ENCODE measurements around the gene XIRP2. TPM values are rescaled to one million over a fixed set of nuclear protein-coding genes. Genes with fewer than 3 reads are reported as not detected.

Gene XIRP2
- total and polyA plus RNA-seq, 10 of the 15 experiments (the other 5 are each of a cell fraction or from before 2014, with no cell fraction given): 0.03 TPM; not detected in 9

DNA sequence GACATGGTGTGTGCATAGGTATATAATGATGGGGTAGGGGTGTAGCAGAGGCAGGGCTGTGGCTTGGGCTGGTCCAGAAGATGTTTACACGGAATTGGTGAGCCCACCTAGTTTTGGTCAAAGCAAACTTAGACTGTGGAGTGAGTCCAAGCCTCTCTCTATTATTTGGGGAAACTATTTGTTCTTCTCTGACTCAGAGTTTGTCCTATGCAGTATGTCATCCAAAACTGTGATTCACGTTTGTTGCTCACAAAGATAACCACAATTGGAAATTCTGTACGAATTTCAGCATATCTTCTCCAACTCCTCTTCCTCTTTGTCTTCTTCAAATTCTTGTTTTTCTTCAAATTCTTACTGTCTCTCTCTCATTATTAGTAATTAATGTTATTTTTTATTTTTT is 292.9 kb downstream of the XIRP2 start:
- in situ Hi-C loops (cut with MboI): no loop called here
- FAIRE-seq: no peak
- WGBS (ENCODE audit: insufficient coverage, insufficient replicate concordance, low lambda C conversion rate, missing lambda C conversion rate): 0% methylated on average over 3 of the region's 3 CpGs

More for the DNA sequence above, 292.9 kb downstream of the XIRP2 start:
- Histone ChIP-seq H3K4me2 (ENCODE audit: control insufficient read depth, insufficient read depth) (no peak overlapping the region), H3K9ac (ENCODE audit: control insufficient read depth, insufficient read depth, low read length) (no peak overlapping the region), H3K36me3 (ENCODE audit: control insufficient read depth in 2 of 2, insufficient read depth in 2 of 2, low read length in 1 of 2) (no peaks in the 10 kb centered on the region), H3K27me3 (replicated peaks in 1 of 2; ENCODE audit: control insufficient read depth in 2 of 2, insufficient read depth in 2 of 2, low read length in 1 of 2) (no peaks in the 10 kb centered on the region), H3K9me3 (replicated peaks; ENCODE audit: control insufficient read depth, insufficient read depth, low read length) (no peaks in the 10 kb centered on the region), H3K4me3 (no peak overlapping the region), H3K79me2 (ENCODE audit: control insufficient read depth, insufficient read depth, low read length) (no peaks in the 10 kb centered on the region), H4K20me1 (ENCODE audit: control insufficient read depth, insufficient read depth) (no peaks in the 10 kb centered on the region), H3K27ac (ENCODE audit: control insufficient read depth, insufficient read depth) (no peak overlapping the region), H2AFZ (ENCODE audit: control insufficient read depth, low read depth, low read length) (no peak overlapping the region), H3K4me1 (ENCODE audit: control insufficient read depth, insufficient read depth, low read length) (no peaks in the 10 kb centered on the region)
- no peak for ATAC-seq
- POLR2A ChIA-PET: no interaction called here
- SMC1A ChIA-PET (ENCODE audit: uncharacterized antibody, unreplicated experiment): no interaction called here
- CTCF ChIA-PET: no interaction called here
- TF ChIP-seq DPF2 (IDR thresholded peaks at IDR 0.05) (no peak), MXI1 (IDR thresholded peaks at IDR 0.05; ENCODE audit: low read depth, low read length) (no peak), SUZ12 (IDR thresholded peaks at IDR 0.05; ENCODE audit: unreplicated experiment) (no peak), FOXM1 (IDR thresholded peaks at IDR 0.05; ENCODE audit: low read depth, low read length) (no peak), EZH2 (IDR thresholded peaks at IDR 0.05; ENCODE audit: borderline replicate concordance, control insufficient read depth, low read depth, low read length) (no peak), SMC3 (IDR thresholded peaks at IDR 0.05; ENCODE audit: borderline replicate concordance, low read length) (no peak), BHLHE40 (IDR thresholded peaks at IDR 0.05; ENCODE audit: borderline replicate concordance in 1 of 2, low read depth in 2 of 2, low read length in 1 of 2) (no peak)
- TF ChIP-seq, protein P1, sequence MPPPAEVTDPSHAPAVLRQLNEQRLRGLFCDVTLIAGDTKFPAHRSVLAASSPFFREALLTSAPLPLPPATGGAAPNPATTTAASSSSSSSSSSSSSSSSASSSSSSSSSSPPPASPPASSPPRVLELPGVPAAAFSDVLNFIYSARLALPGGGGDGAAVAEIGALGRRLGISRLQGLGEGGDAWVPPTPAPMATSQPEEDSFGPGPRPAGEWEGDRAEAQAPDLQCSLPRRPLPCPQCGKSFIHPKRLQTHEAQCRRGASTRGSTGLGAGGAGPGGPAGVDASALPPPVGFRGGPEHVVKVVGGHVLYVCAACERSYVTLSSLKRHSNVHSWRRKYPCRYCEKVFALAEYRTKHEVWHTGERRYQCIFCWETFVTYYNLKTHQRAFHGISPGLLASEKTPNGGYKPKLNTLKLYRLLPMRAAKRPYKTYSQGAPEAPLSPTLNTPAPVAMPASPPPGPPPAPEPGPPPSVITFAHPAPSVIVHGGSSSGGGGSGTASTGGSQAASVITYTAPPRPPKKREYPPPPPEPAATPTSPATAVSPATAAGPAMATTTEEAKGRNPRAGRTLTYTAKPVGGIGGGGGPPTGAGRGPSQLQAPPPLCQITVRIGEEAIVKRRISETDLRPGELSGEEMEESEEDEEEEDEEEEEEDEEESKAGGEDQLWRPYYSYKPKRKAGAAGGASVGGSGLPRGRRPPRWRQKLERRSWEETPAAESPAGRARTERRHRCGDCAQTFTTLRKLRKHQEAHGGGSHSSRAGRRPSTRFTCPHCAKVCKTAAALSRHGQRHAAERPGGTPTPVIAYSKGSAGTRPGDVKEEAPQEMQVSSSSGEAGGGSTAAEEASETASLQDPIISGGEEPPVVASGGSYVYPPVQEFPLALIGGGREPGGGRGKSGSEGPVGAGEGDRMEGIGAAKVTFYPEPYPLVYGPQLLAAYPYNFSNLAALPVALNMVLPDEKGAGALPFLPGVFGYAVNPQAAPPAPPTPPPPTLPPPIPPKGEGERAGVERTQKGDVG (CRISPR knock-in tag; IDR thresholded peaks at IDR 0.05): no peak
- TF ChIP-seq, protein P2, sequence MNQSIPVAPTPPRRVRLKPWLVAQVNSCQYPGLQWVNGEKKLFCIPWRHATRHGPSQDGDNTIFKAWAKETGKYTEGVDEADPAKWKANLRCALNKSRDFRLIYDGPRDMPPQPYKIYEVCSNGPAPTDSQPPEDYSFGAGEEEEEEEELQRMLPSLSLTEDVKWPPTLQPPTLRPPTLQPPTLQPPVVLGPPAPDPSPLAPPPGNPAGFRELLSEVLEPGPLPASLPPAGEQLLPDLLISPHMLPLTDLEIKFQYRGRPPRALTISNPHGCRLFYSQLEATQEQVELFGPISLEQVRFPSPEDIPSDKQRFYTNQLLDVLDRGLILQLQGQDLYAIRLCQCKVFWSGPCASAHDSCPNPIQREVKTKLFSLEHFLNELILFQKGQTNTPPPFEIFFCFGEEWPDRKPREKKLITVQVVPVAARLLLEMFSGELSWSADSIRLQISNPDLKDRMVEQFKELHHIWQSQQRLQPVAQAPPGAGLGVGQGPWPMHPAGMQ (IDR thresholded peaks at IDR 0.05; ENCODE audit: borderline replicate concordance): no peak
- no peak for DNase-seq (ENCODE audit: low read depth, low spot score)
- RAD21 ChIA-PET (ENCODE audit: unreplicated experiment): no interaction called here
- BruUV-seq (replicated peaks): no TSS peak
- intact Hi-C loops (cut with micrococcal nuclease; ENCODE audit: unreplicated experiment): no loop called here
